ENCODE data around the gene RHOG. TPM values are rescaled to one million over a fixed set of nuclear protein-coding genes. Genes with fewer than 3 reads are reported as not detected.

RHOG gene
- total and polyA plus RNA-seq, 9 donors = 23.3 to 49.2 (median 39.6) TPM

- TF ChIP-seq EP300 (IDR thresholded peaks at IDR 0.05) = no peak
- TF ChIP-seq CTCF (IDR thresholded peaks at IDR 0.05) = no peak
- TF ChIP-seq POLR2A (IDR thresholded peaks at IDR 0.05) = no peak
- no peak overlapping the region for H3K27ac ChIP-seq
- intact Hi-C loops (cut with DNase I) = no loop called here
- no peaks in the 10 kb centered on the region for H3K36me3 ChIP-seq
- peaks cover 3% of the 10 kb centered on the region for H3K4me1 ChIP-seq (ENCODE audit: insufficient read depth)
- WGBS, 3 donors = 83 to 96% (median 95%) methylated on average over 1 of the region's 1 CpG
- H3K9me3 ChIP-seq = no peaks in the 10 kb centered on the region
- H3K27me3 ChIP-seq = no peaks in the 10 kb centered on the region
- H3K4me3 ChIP-seq = no peak overlapping the region
- no peak for DNase-seq
Observed at GRCh38 chr11:3809624-3809928, 31.2 kb downstream of the RHOG start.

- no peaks in the 10 kb centered on the region for H3K27me3 ChIP-seq
- intact Hi-C loops (cut with DNase I) = no loop called here
- 24 to 29% (median 25%) methylated on average over 5 of the region's 5 CpGs for WGBS, 3 donors
- H3K9me3 ChIP-seq = no peaks in the 10 kb centered on the region
- H3K27ac ChIP-seq = no peak overlapping the region
- no peaks in the 10 kb centered on the region for H3K36me3 ChIP-seq
- peaks cover 3% of the 10 kb centered on the region for H3K4me1 ChIP-seq (ENCODE audit: insufficient read depth)
- DNase-seq = no peak
- no peak for TF ChIP-seq EP300 (IDR thresholded peaks at IDR 0.05)
- TF ChIP-seq POLR2A (IDR thresholded peaks at IDR 0.05) = no peak
- TF ChIP-seq CTCF (IDR thresholded peaks at IDR 0.05) = peak in 1 of 3 donors; percentile 7
- peak overlapping the region; percentile 38 for H3K4me3 ChIP-seq
Observed at GRCh38 chr11:3808861-3809623, 31.7 kb downstream of the RHOG start.

GRCh38 chr11:3807909-3808860, 32.6 kb downstream of the RHOG start, which contains the start of gene PGAP2:
TSS of gene PGAP2 (plus strand) at chr11:3808560. CDS start at chr11:3811260, 2,700 bp downstream.
- WGBS, 3 donors = 2 to 3% (median 3%) methylated on average over 42 to 55 of the region's 55 CpGs
- TF ChIP-seq EP300 (IDR thresholded peaks at IDR 0.05) (no peak), POLR2A (IDR thresholded peaks at IDR 0.05) (no peak), CTCF (IDR thresholded peaks at IDR 0.05) (peak in 1 of 3 donors; percentile 54)
- H3K4me3 ChIP-seq = peak within 1 kb of the TSS; percentile 38
- DNase-seq = peak; percentile 47 to 74 (median 63)
- no peaks in the 10 kb centered on the region for H3K9me3 ChIP-seq
- no peaks in the 10 kb centered on the region for H3K27me3 ChIP-seq
- peaks cover 3% of the 10 kb centered on the region for H3K4me1 ChIP-seq (ENCODE audit: insufficient read depth)
- intact Hi-C loops (cut with DNase I) = no loop called here
- H3K27ac ChIP-seq = no peak within 1 kb of the TSS
- no peaks in the 10 kb centered on the region for H3K36me3 ChIP-seq

GRCh38 chr11:3803726-3804495, 36.8 kb downstream of the RHOG start:
- no peaks in the 10 kb centered on the region for H3K36me3 ChIP-seq
- H3K27me3 ChIP-seq = no peaks in the 10 kb centered on the region
- no peak for DNase-seq
- H3K4me3 ChIP-seq = no peak overlapping the region
- no peak for TF ChIP-seq CTCF (IDR thresholded peaks at IDR 0.05)
- no peak for TF ChIP-seq POLR2A (IDR thresholded peaks at IDR 0.05)
- no peak for TF ChIP-seq EP300 (IDR thresholded peaks at IDR 0.05)
- H3K27ac ChIP-seq = no peak overlapping the region
- WGBS, 3 donors = 87 to 93% (median 88%) methylated on average over 11 of the region's 11 CpGs
- peaks cover 2% of the 10 kb centered on the region for H3K4me1 ChIP-seq (ENCODE audit: insufficient read depth)
- intact Hi-C loops (cut with DNase I) = no loop called here
- no peaks in the 10 kb centered on the region for H3K9me3 ChIP-seq
